ENCODE results near the gene ALG3. TPM values are rescaled to one million over a fixed set of nuclear protein-coding genes. Genes with fewer than 3 reads are reported as not detected.

ALG3 gene
- total and polyA plus RNA-seq, 9 of the 15 experiments (the other 6 are each of a cell fraction or from before 2014, with no cell fraction given), result 37.5 to 107 (median 80.1) TPM

GRCh38 chr3:184250167-184250828 is 1.5 kb upstream of the ALG3 start (continued):
- TF ChIP-seq CHCHD3 (CRISPR knock-in tag; IDR thresholded peaks at IDR 0.05) (no peak), MECOM (CRISPR knock-in tag; IDR thresholded peaks at IDR 0.05) (no peak), ZNF551 (CRISPR knock-in tag; IDR thresholded peaks at IDR 0.05) (no peak), EP400 (IDR thresholded peaks at IDR 0.05) (no peak), ARHGAP35 (IDR thresholded peaks at IDR 0.05; ENCODE audit: partially characterized antibody) (no peak), ZNF444 (CRISPR knock-in tag; IDR thresholded peaks at IDR 0.05) (no peak), ZNF23 (CRISPR knock-in tag; IDR thresholded peaks at IDR 0.05) (no peak), ZNF282 (CRISPR knock-in tag; IDR thresholded peaks at IDR 0.05) (no peak), SIN3A (IDR thresholded peaks at IDR 0.05; ENCODE audit: borderline replicate concordance in 2 of 2, control insufficient read depth in 1 of 2, low read depth in 2 of 2, low read length in 2 of 2) (peak in 1 of 2 experiments; percentile 56; a peak in 1 of 4 replicates), IRF9 (tag; IDR thresholded peaks at IDR 0.05) (no peak), KDM4B (IDR thresholded peaks at IDR 0.05; ENCODE audit: borderline replicate concordance in 2 of 2, low read depth in 1 of 2) (no peak), CC2D1A (IDR thresholded peaks at IDR 0.05) (peak; percentile 28; the same call in 1 of the 2 replicates), ZNF347 (CRISPR knock-in tag; IDR thresholded peaks at IDR 0.05; ENCODE audit: low read depth) (no peak), THRAP3 (IDR thresholded peaks at IDR 0.05; ENCODE audit: borderline replicate concordance) (no peak), MEF2D (tag; conservative IDR thresholded peaks at IDR 0.05; ENCODE audit: low read depth) (no peak), TCF3 (CRISPR knock-in tag; IDR thresholded peaks at IDR 0.05) (no peak)

Data from K562 (cell line).